ENCODE data around the gene GCM1. TPM values are rescaled to one million over a fixed set of nuclear protein-coding genes. Genes with fewer than 3 reads are reported as not detected.

The GCM1 gene
- total RNA-seq: under 1 TPM in 1 of 2 experiments, not detected in 1; 0.09 TPM

GRCh38 chr6:53148684-53149083 is at the start of gene GCM1:
TSS of gene GCM1 (minus strand) at chr6:53148841. CDS start at chr6:53145632, 3,209 bp downstream.
- Mint-ChIP-seq H3K27me3 (peaks cover 12% of the 10 kb centered on the region), H3K9me3 (ENCODE audit: low read depth) (no peaks in the 10 kb centered on the region), H3K36me3 (no peaks in the 10 kb centered on the region), H3K4me3 (no peak within 1 kb of the TSS), H3K27ac (no peak within 1 kb of the TSS), H3K4me1 (no peaks in the 10 kb centered on the region)
- no peak for DNase-seq
- ATAC-seq: no peak
- CTCF ChIA-PET: no interaction called here

GRCh38 chr6:53197553-53197952 is 48.9 kb upstream of the GCM1 start:
- ATAC-seq (no peak), DNase-seq (no peak)
- Mint-ChIP-seq H3K9me3 (ENCODE audit: low read depth) (no peaks in the 10 kb centered on the region), H3K36me3 (no peaks in the 10 kb centered on the region), H3K4me1 (peaks cover 4% of the 10 kb centered on the region), H3K4me3 (no peak overlapping the region), H3K27ac (no peak overlapping the region), H3K27me3 (peaks cover 4% of the 10 kb centered on the region)
- CTCF ChIA-PET: no interaction called here

- Mint-ChIP-seq H3K27ac (no peak overlapping the region), H3K9me3 (ENCODE audit: low read depth) (no peaks in the 10 kb centered on the region), H3K4me3 (no peak overlapping the region), H3K36me3 (no peaks in the 10 kb centered on the region), H3K4me1 (peaks cover 4% of the 10 kb centered on the region), H3K27me3 (peaks cover 4% of the 10 kb centered on the region)
- ATAC-seq (no peak), DNase-seq (no peak)
- CTCF ChIA-PET: interaction anchor here (0.8 kb wide), 1 partner anchor 301 kb away, joined by 3 read pairs; no protein-coding TSS in a partner anchor
Observed at GRCh38 chr6:53195048-53195447, 46.4 kb upstream of the GCM1 start.

- ATAC-seq (no peak), DNase-seq (no peak)
- Mint-ChIP-seq H3K27me3 (no peaks in the 10 kb centered on the region), H3K4me3 (no peak overlapping the region), H3K27ac (no peak overlapping the region), H3K36me3 (no peaks in the 10 kb centered on the region), H3K9me3 (ENCODE audit: low read depth) (no peaks in the 10 kb centered on the region), H3K4me1 (peaks cover 9% of the 10 kb centered on the region)
- CTCF ChIA-PET: no interaction called here
Observed at GRCh38 chr6:53192682-53193188, 44.1 kb upstream of the GCM1 start.

GRCh38 chr6:53189554-53189953 is 40.9 kb upstream of the GCM1 start:
- ATAC-seq (no peak), DNase-seq (no peak)
- no peak overlapping the region for H3K27ac Mint-ChIP-seq
- peaks cover 11% of the 10 kb centered on the region for H3K4me1 Mint-ChIP-seq
- H3K36me3 Mint-ChIP-seq: no peaks in the 10 kb centered on the region
- H3K4me3 Mint-ChIP-seq: no peak overlapping the region
- H3K9me3 Mint-ChIP-seq (ENCODE audit: low read depth): no peaks in the 10 kb centered on the region
- CTCF ChIA-PET: interaction anchor here (1.2 to 2.3 kb wide), 3 partner anchors 10 to 154 kb away, joined by 3 to 7 read pairs (median 3); no protein-coding TSS in a partner anchor
- no peaks in the 10 kb centered on the region for H3K27me3 Mint-ChIP-seq

- H3K27me3 Mint-ChIP-seq: no peaks in the 10 kb centered on the region
- ATAC-seq (no peak), DNase-seq (no peak)
- no peaks in the 10 kb centered on the region for H3K9me3 Mint-ChIP-seq (ENCODE audit: low read depth)
- no peak overlapping the region for H3K27ac Mint-ChIP-seq
- CTCF ChIA-PET: interaction anchor here (1.3 to 2.3 kb wide), 3 partner anchors 11 to 14 kb away, joined by 3 to 7 read pairs (median 4); no protein-coding TSS in a partner anchor
- no peaks in the 10 kb centered on the region for H3K36me3 Mint-ChIP-seq
- H3K4me3 Mint-ChIP-seq: peak overlapping the region; percentile 56
- peaks cover 11% of the 10 kb centered on the region for H3K4me1 Mint-ChIP-seq
Observed at GRCh38 chr6:53188833-53189232, 40.2 kb upstream of the GCM1 start.

GRCh38 chr6:53180678-53181077 is 32.0 kb upstream of the GCM1 start:
- H3K9me3 Mint-ChIP-seq (ENCODE audit: low read depth): no peaks in the 10 kb centered on the region
- ATAC-seq: no peak
- no peaks in the 10 kb centered on the region for H3K27me3 Mint-ChIP-seq
- no peak overlapping the region for H3K27ac Mint-ChIP-seq
- H3K4me1 Mint-ChIP-seq: peaks cover 5% of the 10 kb centered on the region
- H3K36me3 Mint-ChIP-seq: no peaks in the 10 kb centered on the region
- no peak overlapping the region for H3K4me3 Mint-ChIP-seq
- CTCF ChIA-PET: interaction anchor here (1.1 kb wide), 1 partner anchor 304 kb away, joined by 3 read pairs; no protein-coding TSS in a partner anchor
- no peak for DNase-seq

GRCh38 chr6:53179961-53180651 is 31.5 kb upstream of the GCM1 start:
- Mint-ChIP-seq H3K9me3 (ENCODE audit: low read depth) (no peaks in the 10 kb centered on the region), H3K27me3 (no peaks in the 10 kb centered on the region), H3K36me3 (no peaks in the 10 kb centered on the region), H3K4me3 (no peak overlapping the region), H3K27ac (peak overlapping the region; percentile 47), H3K4me1 (peaks cover 5% of the 10 kb centered on the region)
- no peak for DNase-seq
- CTCF ChIA-PET: interaction anchor here (1.1 kb wide), 1 partner anchor 304 kb away, joined by 3 read pairs; no protein-coding TSS in a partner anchor
- ATAC-seq: no peak

GRCh38 chr6:53178837-53179432 is 30.3 kb upstream of the GCM1 start:
- Mint-ChIP-seq H3K36me3 (no peaks in the 10 kb centered on the region), H3K9me3 (ENCODE audit: low read depth) (no peaks in the 10 kb centered on the region), H3K4me1 (peaks cover 5% of the 10 kb centered on the region), H3K27ac (no peak overlapping the region), H3K4me3 (no peak overlapping the region), H3K27me3 (no peaks in the 10 kb centered on the region)
- ATAC-seq (no peak), DNase-seq (no peak)
- CTCF ChIA-PET: no interaction called here

GRCh38 chr6:53175027-53175426 is 26.4 kb upstream of the GCM1 start:
- no peaks in the 10 kb centered on the region for H3K9me3 Mint-ChIP-seq (ENCODE audit: low read depth)
- H3K27ac Mint-ChIP-seq: no peak overlapping the region
- DNase-seq: no peak
- CTCF ChIA-PET: interaction anchor here (0.7 to 4.6 kb wide), 7 partner anchors 14 to 309 kb away, joined by 3 to 31 read pairs (median 3); no protein-coding TSS in a partner anchor
- ATAC-seq: no peak
- no peaks in the 10 kb centered on the region for H3K36me3 Mint-ChIP-seq
- no peaks in the 10 kb centered on the region for H3K27me3 Mint-ChIP-seq
- H3K4me3 Mint-ChIP-seq: no peak overlapping the region
- peaks cover 2% of the 10 kb centered on the region for H3K4me1 Mint-ChIP-seq

- H3K27me3 Mint-ChIP-seq: peaks cover under 1% of the 10 kb centered on the region
- no peaks in the 10 kb centered on the region for H3K9me3 Mint-ChIP-seq (ENCODE audit: low read depth)
- CTCF ChIA-PET: interaction anchor here (0.6 to 5.9 kb wide), 23 partner anchors 11 to 554 kb away, joined by 3 to 96 read pairs (median 3); no protein-coding TSS in a partner anchor
- no peaks in the 10 kb centered on the region for H3K4me1 Mint-ChIP-seq
- no peak overlapping the region for H3K4me3 Mint-ChIP-seq
- H3K36me3 Mint-ChIP-seq: no peaks in the 10 kb centered on the region
- DNase-seq (no peak), ATAC-seq (no peak)
- no peak overlapping the region for H3K27ac Mint-ChIP-seq
Observed at GRCh38 chr6:53172468-53172803, 23.8 kb upstream of the GCM1 start.

GRCh38 chr6:53171605-53172467 is 23.2 kb upstream of the GCM1 start:
- H3K4me1 Mint-ChIP-seq: no peaks in the 10 kb centered on the region
- CTCF ChIA-PET: interaction anchor here (0.6 to 5.9 kb wide), 29 partner anchors 11 to 556 kb away, joined by 3 to 96 read pairs (median 3); no protein-coding TSS in a partner anchor
- ATAC-seq: peak; percentile 90
- no peak overlapping the region for H3K4me3 Mint-ChIP-seq
- H3K27me3 Mint-ChIP-seq: peaks cover 3% of the 10 kb centered on the region
- DNase-seq: peak; percentile 93
- no peaks in the 10 kb centered on the region for H3K36me3 Mint-ChIP-seq
- no peak overlapping the region for H3K27ac Mint-ChIP-seq
- no peaks in the 10 kb centered on the region for H3K9me3 Mint-ChIP-seq (ENCODE audit: low read depth)
